CD14-positive monocyte (primary cell): ENCODE results near the gene MINDY4B. TPM values are rescaled to one million over a fixed set of nuclear protein-coding genes. Genes with fewer than 3 reads are reported as not detected.
A peak's percentile ranks its signal among the peaks of the same experiment; 100 is the strongest.

ENCODE experiments used
- DNase-seq, 3 donors: peaks; one replicate each; pipeline ENCODE4 v3.0.0-alpha.2; 2011 to 2022
- H2AFZ ChIP-seq: 2 replicates; pipeline ENCODE4 v1.6.0; 2012; ENCODE audit warnings: mild to moderate bottlenecking, low read depth, low read length, inconsistent platforms; ENCODE audit not compliant: insufficient read depth, poor library complexity, severe bottlenecking
- H3K27ac ChIP-seq, 2 donors: 1 replicate in 1 of 2; 2 replicates in 1 of 2; pipeline ENCODE4 v1.5.1; 2012 to 2013; ENCODE audit warnings: low read length in 2 of 2, control low read depth in 1 of 2, inconsistent platforms in 1 of 2, low read depth in 1 of 2, mild to moderate bottlenecking in 1 of 2
- H3K27me3 ChIP-seq, 2 donors: one replicate each; pipeline versions ENCODE4 v1.6.0 to v1.6.1; 2011 to 2013; ENCODE audit warnings: low read length in 2 of 2; ENCODE audit not compliant: control insufficient read depth in 2 of 2, insufficient read depth in 2 of 2
- H3K36me3 ChIP-seq, 2 donors: replicated peaks in 1 of 2; 1 replicate in 1 of 2; 2 replicates in 1 of 2; pipeline versions ENCODE4 v1.5.1 to v1.6.1; 2012 to 2013; ENCODE audit warnings: low read length in 2 of 2, control low read depth in 1 of 2, inconsistent platforms in 1 of 2, mild to moderate bottlenecking in 1 of 2; ENCODE audit not compliant: insufficient read depth in 2 of 2, control insufficient read depth in 1 of 2
- H3K4me1 ChIP-seq, 2 donors: 1 replicate in 1 of 2; 2 replicates in 1 of 2; pipeline versions ENCODE4 v1.5.1 to v1.6.1; 2012 to 2013; ENCODE audit warnings: low read length in 2 of 2, control low read depth in 1 of 2, inconsistent platforms in 1 of 2, mild to moderate bottlenecking in 1 of 2, moderate library complexity in 1 of 2; ENCODE audit not compliant: insufficient read depth in 2 of 2, control insufficient read depth in 1 of 2
- H3K4me2 ChIP-seq: replicated peaks from 2 replicates; pipeline ENCODE3; 2012; ENCODE audit warnings: low read length, moderate library complexity, mild to moderate bottlenecking; ENCODE audit not compliant: poor library complexity, severe bottlenecking; ENCODE audit errors: extremely low read depth
- H3K4me3 ChIP-seq, 3 experiments: fragments of 200-600 bp in 1 of 3; sonication (generic) in 1 of 3; replicated peaks in 1 of 3; 1 replicate in 2 of 3; 2 replicates in 1 of 3; pipeline ENCODE4 v1.5.1; 2011 to 2013; ENCODE audit warnings: low read length in 3 of 3, mild to moderate bottlenecking in 3 of 3, control low read depth in 2 of 3, low read depth in 2 of 3, inconsistent platforms in 1 of 3, moderate library complexity in 1 of 3
- H3K79me2 ChIP-seq: 2 replicates; pipeline ENCODE4 v1.6.0; 2012; ENCODE audit warnings: mild to moderate bottlenecking, control low read depth, inconsistent platforms, low read length, moderate library complexity; ENCODE audit not compliant: insufficient read depth
- H3K9ac ChIP-seq: 2 replicates; pipeline ENCODE4 v1.6.0; 2017; ENCODE audit warnings: low read length, mild to moderate bottlenecking; ENCODE audit not compliant: insufficient read depth, poor library complexity, severe bottlenecking
- H3K9me3 ChIP-seq, 2 donors: replicated peaks in 1 of 2; 1 replicate in 1 of 2; 2 replicates in 1 of 2; pipeline versions ENCODE4 v1.5.1 to v1.6.1; 2012 to 2013; ENCODE audit warnings: low read length in 2 of 2, control low read depth in 1 of 2; ENCODE audit not compliant: control insufficient read depth in 1 of 2, insufficient read depth in 1 of 2
- H4K20me1 ChIP-seq: 2 replicates; pipeline ENCODE4 v1.6.0; 2012; ENCODE audit warnings: mild to moderate bottlenecking, low read length, control low read depth, moderate library complexity; ENCODE audit not compliant: insufficient read depth
- H3K27ac Mint-ChIP-seq, 7 donors: one replicate each; pipeline ENCODE4 v1.8.0; 2020; ENCODE audit warnings: mild to moderate bottlenecking in 7 of 7, mixed read lengths in 7 of 7, moderate library complexity in 6 of 7, inconsistent platforms in 2 of 7
- H3K27me3 Mint-ChIP-seq, 3 donors: one replicate each; pipeline ENCODE4 v1.8.0; 2021 to 2022; ENCODE audit warnings: low read depth in 3 of 3, mild to moderate bottlenecking in 3 of 3, mixed read lengths in 3 of 3, moderate library complexity in 3 of 3, inconsistent platforms in 1 of 3
- H3K36me3 Mint-ChIP-seq, 2 donors: one replicate each; pipeline ENCODE4 v1.8.0; 2020; ENCODE audit warnings: mixed read lengths in 2 of 2, inconsistent platforms in 1 of 2, mild to moderate bottlenecking in 1 of 2
- H3K4me1 Mint-ChIP-seq: one replicate; pipeline ENCODE4 v1.8.0; 2020; ENCODE audit warnings: mild to moderate bottlenecking, mixed read lengths
- H3K4me3 Mint-ChIP-seq, 2 donors: one replicate each; pipeline ENCODE4 v1.8.0; 2020; ENCODE audit warnings: mild to moderate bottlenecking in 2 of 2, mixed read lengths in 2 of 2, moderate library complexity in 1 of 2
- H3K9me3 Mint-ChIP-seq, 7 donors: one replicate each; pipeline ENCODE4 v1.8.0; 2020 to 2022; ENCODE audit warnings: mixed read lengths in 7 of 7, mild to moderate bottlenecking in 6 of 7, moderate library complexity in 6 of 7, inconsistent platforms in 2 of 7
- CTCF ChIP-seq: fragments of 200-600 bp; IDR thresholded peaks from one replicate; pipeline ENCODE4 v1.8.0; 2022; ENCODE audit warnings: antibody characterized with exemption, mild to moderate bottlenecking
- WGBS: methylation state at CpG from one replicate; pipeline ENCODE4 v1.1.5; 2013; ENCODE audit warnings: missing lambda C conversion rate; ENCODE audit not compliant: insufficient coverage; 5-methylcytosine and 5-hydroxymethylcytosine counted together
- intact Hi-C, 2 donors: fragments of 100-400 bp; cut with micrococcal nuclease; formaldehyde crosslinking; loops; one replicate each; pipeline versions ENCODE4 v1.15.0 to v1.15.1; 2023
- polyA plus RNA-seq, 3 donors: library from polyadenylated mRNA; depleted of rRNA in 1 of 3; unstranded in 2 of 3; stranded (reverse) in 1 of 3; fragments of 300-500 nt in 2 of 3; fragments of >200 nt in 1 of 3; fragmentation: Illumina TruSeq in 2 of 3; gene quantifications; 1 replicate in 2 of 3; 2 replicates in 1 of 3; pipeline ENCODE4 v1.2.3, GENCODE V29; 2012 to 2021

Gene MINDY4B
- polyA plus RNA-seq, 3 donors = not detected

DNA sequence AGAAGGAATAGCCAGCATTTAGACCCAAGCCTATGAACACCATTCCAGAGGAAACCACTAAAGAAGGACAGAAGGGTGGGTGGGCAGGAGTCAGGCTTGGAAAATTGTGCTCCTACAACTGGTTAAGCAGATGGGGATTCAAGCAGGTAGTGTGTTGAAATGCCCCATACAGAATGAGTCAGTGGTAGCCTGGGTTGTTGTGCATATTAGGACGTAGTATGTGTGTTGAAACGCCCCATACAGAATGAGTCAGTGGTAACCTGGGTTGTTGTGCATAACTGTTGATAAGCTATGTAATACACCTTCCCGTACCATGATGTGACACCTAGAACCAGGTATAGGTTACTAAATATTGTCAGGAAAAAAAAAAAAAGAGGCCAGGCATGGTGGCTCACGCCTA is 34.0 kb downstream of the MINDY4B start:
- H3K27me3 ChIP-seq = no peaks in the 10 kb centered on the region
- 53% methylated on average over 3 of the region's 4 CpGs for WGBS
- DNase-seq = peak; percentile 25 to 59 (median 45)
- intact Hi-C loops = loop anchor here in 1 of 2 donors (10.0 kb wide), 1 partner anchor 274 kb away; no protein-coding TSS in a partner anchor
- no peak overlapping the region for H3K9ac ChIP-seq
- H2AFZ ChIP-seq = peak overlapping the region; percentile 31
- Mint-ChIP-seq H3K4me3 (no peak overlapping the region), H3K27ac (peak overlapping the region in 2 of 7 donors; percentile 20 to 36), H3K4me1 (peaks cover 15% of the 10 kb centered on the region), H3K36me3 (no peaks in the 10 kb centered on the region), H3K27me3 (peaks cover 0 to 3% (median 2%) of the 10 kb centered on the region in 3 donors), H3K9me3 (no peaks in the 10 kb centered on the region)
- no peaks in the 10 kb centered on the region for H3K9me3 ChIP-seq
- H3K4me1 ChIP-seq = peaks cover 9 to 11% of the 10 kb centered on the region in 2 donors
- H4K20me1 ChIP-seq = no peaks in the 10 kb centered on the region
- H3K4me3 ChIP-seq = no peak overlapping the region
- no peaks in the 10 kb centered on the region for H3K79me2 ChIP-seq
- no peak overlapping the region for H3K27ac ChIP-seq
- H3K36me3 ChIP-seq = no peaks in the 10 kb centered on the region
- no peak for TF ChIP-seq CTCF
- H3K4me2 ChIP-seq = no peak overlapping the region

DNA sequence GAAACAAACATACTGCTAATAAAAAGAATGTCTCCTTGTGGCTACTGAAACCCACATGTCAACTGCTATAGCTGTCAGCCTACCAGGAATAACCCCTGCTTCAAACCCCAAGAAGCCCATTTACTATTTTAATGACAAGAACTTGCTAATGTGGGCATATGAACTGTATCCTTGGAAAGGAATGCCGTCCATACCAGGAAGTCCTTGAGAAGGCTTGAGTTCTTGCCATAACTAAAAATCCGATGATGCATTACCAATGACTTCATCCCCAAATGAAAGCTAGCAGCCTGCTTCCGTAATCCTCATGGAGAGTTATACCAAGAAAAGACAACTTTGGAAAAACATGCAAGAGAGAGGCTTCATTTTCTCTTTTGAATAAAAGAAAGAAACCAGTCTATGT is 34.8 kb downstream of the MINDY4B start:
- Mint-ChIP-seq H3K4me1 (peaks cover 8% of the 10 kb centered on the region), H3K36me3 (no peaks in the 10 kb centered on the region), H3K27ac (no peak overlapping the region), H3K9me3 (no peaks in the 10 kb centered on the region), H3K27me3 (peaks cover 0 to 4% (median 2%) of the 10 kb centered on the region in 3 donors), H3K4me3 (no peak overlapping the region)
- intact Hi-C loops = loop anchor here in 1 of 2 donors (10.0 kb wide), 1 partner anchor 274 kb away; no protein-coding TSS in a partner anchor
- WGBS = no CpG with 5 or more reads among the region's 3 CpGs
- Histone ChIP-seq H4K20me1 (no peaks in the 10 kb centered on the region), H3K4me3 (no peak overlapping the region), H3K9me3 (no peaks in the 10 kb centered on the region), H3K79me2 (no peaks in the 10 kb centered on the region), H3K4me2 (no peak overlapping the region), H3K4me1 (peaks cover 1 to 4% of the 10 kb centered on the region in 2 donors), H2AFZ (no peak overlapping the region), H3K36me3 (no peaks in the 10 kb centered on the region), H3K27ac (no peak overlapping the region), H3K9ac (no peak overlapping the region), H3K27me3 (no peaks in the 10 kb centered on the region)
- TF ChIP-seq CTCF = no peak
- DNase-seq = no peak
